ENCODE measurements around the gene TET3. TPM values are rescaled to one million over a fixed set of nuclear protein-coding genes. Genes with fewer than 3 reads are reported as not detected.

Gene TET3
- total RNA-seq, 1 experiment from 2014 or later: 3.7 TPM

- in situ Hi-C loops (cut with HindIII; ENCODE audit: low sequenced_read_pairs): no loop called here
- no peak for DNase-seq (ENCODE audit: low spot score)
Measured at GRCh38 chr2:74025971-74026612, 41.4 kb downstream of the TET3 start.

GRCh38 chr2:74026687-74027241 lies 42.1 kb downstream of the TET3 start:
- no peak for DNase-seq (ENCODE audit: low spot score)
- in situ Hi-C loops (cut with HindIII; ENCODE audit: low sequenced_read_pairs): no loop called here

- in situ Hi-C loops (cut with HindIII; ENCODE audit: low sequenced_read_pairs): no loop called here
- DNase-seq (ENCODE audit: low spot score): no peak
Measured at GRCh38 chr2:74027496-74027895, 42.8 kb downstream of the TET3 start.

- in situ Hi-C loops (cut with HindIII; ENCODE audit: low sequenced_read_pairs): no loop called here
- DNase-seq (ENCODE audit: low spot score): no peak
Measured at GRCh38 chr2:74028290-74028689, 43.6 kb downstream of the TET3 start.

- DNase-seq (ENCODE audit: low spot score): no peak
- in situ Hi-C loops (cut with HindIII; ENCODE audit: low sequenced_read_pairs): no loop called here
Measured at GRCh38 chr2:74028741-74029140, 44.0 kb downstream of the TET3 start.

- in situ Hi-C loops (cut with HindIII; ENCODE audit: low sequenced_read_pairs): no loop called here
- DNase-seq (ENCODE audit: low spot score): no peak
Measured at GRCh38 chr2:74029714-74030397, 45.1 kb downstream of the TET3 start.

- in situ Hi-C loops (cut with HindIII; ENCODE audit: low sequenced_read_pairs): no loop called here
- DNase-seq (ENCODE audit: low spot score): no peak
Measured at GRCh38 chr2:74031221-74031620, 46.5 kb downstream of the TET3 start.

- in situ Hi-C loops (cut with HindIII; ENCODE audit: low sequenced_read_pairs): no loop called here
- DNase-seq (ENCODE audit: low spot score): no peak
Measured at GRCh38 chr2:74031959-74032287, 47.2 kb downstream of the TET3 start.

GRCh38 chr2:74033375-74033774 lies 48.7 kb downstream of the TET3 start:
- DNase-seq (ENCODE audit: low spot score): no peak
- in situ Hi-C loops (cut with HindIII; ENCODE audit: low sequenced_read_pairs): no loop called here

Other genes with a start within 250 kb of the TET3 start
- gene TPRKB, start 247.6 kb upstream of the TET3 start, total RNA-seq (2014; rRNA removed; shearing (Covaris generic)): 46.0 and 63.8 TPM in 2 replicates
- 35.8 and 63.2 TPM in 2 replicates for gene DUSP11, start 204.8 kb upstream of the TET3 start, total RNA-seq (2014; rRNA removed; shearing (Covaris generic))
- gene C2orf78, start 200.7 kb upstream of the TET3 start, total RNA-seq (2014; rRNA removed; shearing (Covaris generic)): 0.07 TPM in 1 of 2 replicates, not detected in the other
- gene STAMBP, start 155.9 kb upstream of the TET3 start, total RNA-seq (2014; rRNA removed; shearing (Covaris generic)): 34.6 and 41.4 TPM in 2 replicates
- not detected in 2 replicates for gene ACTG2, start 91.9 kb upstream of the TET3 start, total RNA-seq (2014; rRNA removed; shearing (Covaris generic))
- 57.2 and 68.9 TPM in 2 replicates for gene DGUOK, start 58.0 kb upstream of the TET3 start, total RNA-seq (2014; rRNA removed; shearing (Covaris generic))
- 121 and 145 TPM in 2 replicates for gene BOLA3, start 163.0 kb downstream of the TET3 start, total RNA-seq (2014; rRNA removed; shearing (Covaris generic))
- 74.5 and 107 TPM in 2 replicates for gene MOB1A, start 194.0 kb downstream of the TET3 start, total RNA-seq (2014; rRNA removed; shearing (Covaris generic))
- 133 and 221 TPM in 2 replicates for gene MTHFD2, start 213.7 kb downstream of the TET3 start, total RNA-seq (2014; rRNA removed; shearing (Covaris generic))